Mesenchymal stem cell (in vitro differentiated cells and primary cell): ENCODE data around the gene PBX1.

ENCODE experiments used
- DNase-seq: peaks from one replicate; pipeline ENCODE4 v3.0.0-alpha.2; 2013
- H2AFZ ChIP-seq: one replicate; pipeline ENCODE4 v1.6.1; 2013; ENCODE audit warnings: low read depth, mild to moderate bottlenecking, control low read depth, inconsistent platforms, low read length, moderate library complexity
- H2AK5ac ChIP-seq: 2 replicates; pipeline ENCODE4 v1.6.1; 2013; ENCODE audit warnings: low read length, moderate library complexity, mild to moderate bottlenecking, inconsistent platforms; ENCODE audit not compliant: severe bottlenecking
- H2BK120ac ChIP-seq: one replicate; pipeline ENCODE4 v1.6.1; 2013; ENCODE audit warnings: low read depth, mild to moderate bottlenecking, inconsistent platforms, low read length, moderate library complexity
- H2BK12ac ChIP-seq, 2 experiments: one replicate each; pipeline ENCODE4 v1.6.1; 2013; ENCODE audit warnings: inconsistent platforms in 2 of 2, low read length in 2 of 2, mild to moderate bottlenecking in 2 of 2, moderate library complexity in 2 of 2, control low read depth in 1 of 2
- H2BK15ac ChIP-seq: one replicate; pipeline ENCODE4 v1.6.1; 2013; ENCODE audit warnings: mild to moderate bottlenecking, low read depth, inconsistent platforms; ENCODE audit not compliant: poor library complexity, severe bottlenecking
- H2BK5ac ChIP-seq: 2 replicates; pipeline ENCODE4 v1.6.1; 2013; ENCODE audit warnings: low read depth, mild to moderate bottlenecking, low read length, control low read depth, inconsistent platforms; ENCODE audit not compliant: poor library complexity, severe bottlenecking
- H3K14ac ChIP-seq, 2 experiments: one replicate each; pipeline ENCODE4 v1.6.1; 2013; ENCODE audit warnings: inconsistent platforms in 2 of 2, low read length in 2 of 2, control low read depth in 1 of 2, mild to moderate bottlenecking in 1 of 2, moderate library complexity in 1 of 2
- H3K18ac ChIP-seq, 2 experiments: one replicate each; pipeline ENCODE4 v1.6.1; 2013; ENCODE audit warnings: inconsistent platforms in 2 of 2, low read length in 2 of 2, control low read depth in 1 of 2, low read depth in 1 of 2, mild to moderate bottlenecking in 1 of 2
- H3K23ac ChIP-seq, 2 experiments: one replicate each; pipeline ENCODE4 v1.6.1; 2013; ENCODE audit warnings: inconsistent platforms in 2 of 2, low read length in 2 of 2, mild to moderate bottlenecking in 2 of 2, moderate library complexity in 2 of 2, control low read depth in 1 of 2
- H3K27ac ChIP-seq: 2 replicates; pipeline ENCODE4 v1.5.1; 2013; ENCODE audit warnings: mild to moderate bottlenecking, moderate library complexity, low read length, control low read depth, inconsistent platforms; ENCODE audit not compliant: poor library complexity, severe bottlenecking
- H3K27me3 ChIP-seq, 2 experiments: 2 replicates each; pipeline versions ENCODE4 v1.6.1 to v1.7.0; 2013; ENCODE audit warnings: low read length in 2 of 2, mild to moderate bottlenecking in 2 of 2, moderate library complexity in 2 of 2, control low read depth in 1 of 2, inconsistent platforms in 1 of 2; ENCODE audit not compliant: control insufficient read depth in 1 of 2, insufficient read depth in 1 of 2
- H3K36me3 ChIP-seq, 2 experiments: 2 replicates each; pipeline versions ENCODE4 v1.6.1 to v1.7.0; 2013; ENCODE audit warnings: low read length in 2 of 2, control low read depth in 1 of 2, inconsistent platforms in 1 of 2, low read depth in 1 of 2, mild to moderate bottlenecking in 1 of 2; ENCODE audit not compliant: insufficient read depth in 2 of 2, control insufficient read depth in 1 of 2
- H3K4ac ChIP-seq, 2 experiments: one replicate each; pipeline ENCODE4 v1.6.1; 2013; ENCODE audit warnings: inconsistent platforms in 2 of 2, low read length in 2 of 2, mild to moderate bottlenecking in 2 of 2, moderate library complexity in 2 of 2, control low read depth in 1 of 2, low read depth in 1 of 2
- H3K4me1 ChIP-seq: 2 replicates; pipeline ENCODE4 v1.6.1; 2013; ENCODE audit warnings: low read depth, low read length, control low read depth; ENCODE audit not compliant: control insufficient read depth, insufficient read depth
- H3K4me2 ChIP-seq: 2 replicates; pipeline ENCODE4 v1.6.1; 2013; ENCODE audit warnings: low read length, mild to moderate bottlenecking, inconsistent platforms; ENCODE audit not compliant: poor library complexity, severe bottlenecking
- H3K4me3 ChIP-seq, 2 experiments: 2 replicates each; pipeline versions ENCODE4 v1.5.1 to v1.7.0; 2013; ENCODE audit warnings: low read length in 2 of 2, mild to moderate bottlenecking in 2 of 2, control low read depth in 1 of 2, low read depth in 1 of 2; ENCODE audit not compliant: insufficient read depth in 1 of 2
- H3K79me1 ChIP-seq: replicated peaks from 2 replicates; pipeline ENCODE4 v1.6.1; 2013; ENCODE audit warnings: mild to moderate bottlenecking, control low read depth, low read length, inconsistent platforms; ENCODE audit not compliant: poor library complexity, severe bottlenecking
- H3K9ac ChIP-seq: 2 replicates; pipeline ENCODE4 v1.7.0; 2013; ENCODE audit warnings: mild to moderate bottlenecking, low read length, moderate library complexity
- H3K9me3 ChIP-seq: 2 replicates; pipeline ENCODE4 v1.7.0; 2013; ENCODE audit warnings: mild to moderate bottlenecking, low read length; ENCODE audit not compliant: control insufficient read depth
- H4K8ac ChIP-seq: one replicate; pipeline ENCODE4 v1.6.1; 2013; ENCODE audit warnings: inconsistent platforms, mild to moderate bottlenecking, low read length, moderate library complexity
- H4K91ac ChIP-seq: one replicate; pipeline ENCODE4 v1.6.1; 2013; ENCODE audit warnings: mild to moderate bottlenecking, low read length, inconsistent platforms
- WGBS: methylation state at CpG from one replicate; pipeline ENCODE4 v1.1.7; 2013; ENCODE audit warnings: mixed read lengths; 5-methylcytosine and 5-hydroxymethylcytosine counted together

The PBX1 gene

GRCh38 chr1:164702216-164702615, 143.2 kb downstream of the PBX1 start:
- H3K4me3 ChIP-seq, result no peak overlapping the region
- DNase-seq, result peak; percentile 52
- H4K91ac ChIP-seq, result no peak overlapping the region
- no peak overlapping the region for H3K27ac ChIP-seq
- H3K4me2 ChIP-seq, result no peak overlapping the region
- no peak overlapping the region for H2AFZ ChIP-seq
- H2AK5ac ChIP-seq, result no peak overlapping the region
- 100% methylated on average over 1 of the region's 1 CpG for WGBS
- H3K14ac ChIP-seq, result no peak overlapping the region
- H3K4me1 ChIP-seq, result no peaks in the 10 kb centered on the region
- peak overlapping the region in 1 of 2 experiments; percentile 29 for H3K18ac ChIP-seq
- H3K79me1 ChIP-seq, result peaks cover 2% of the 10 kb centered on the region
- H2BK12ac ChIP-seq, result no peak overlapping the region
- no peak overlapping the region for H4K8ac ChIP-seq
- H3K36me3 ChIP-seq, result no peaks in the 10 kb centered on the region
- no peaks in the 10 kb centered on the region for H3K9me3 ChIP-seq
- H2BK15ac ChIP-seq, result no peak overlapping the region
- H3K27me3 ChIP-seq, result no peaks in the 10 kb centered on the region
- no peak overlapping the region for H2BK5ac ChIP-seq
- H3K9ac ChIP-seq, result no peak overlapping the region
- H2BK120ac ChIP-seq, result no peak overlapping the region
- no peak overlapping the region for H3K23ac ChIP-seq
- no peak overlapping the region for H3K4ac ChIP-seq

- Histone ChIP-seq H3K4me1 (no peaks in the 10 kb centered on the region), H3K4me3 (no peak overlapping the region), H4K8ac (no peak overlapping the region), H3K4me2 (no peak overlapping the region), H2AK5ac (no peak overlapping the region), H2BK5ac (no peak overlapping the region), H4K91ac (no peak overlapping the region), H2BK12ac (no peak overlapping the region), H3K4ac (no peak overlapping the region), H3K27me3 (no peaks in the 10 kb centered on the region), H3K9me3 (no peaks in the 10 kb centered on the region), H3K14ac (no peak overlapping the region), H2AFZ (no peak overlapping the region), H2BK120ac (no peak overlapping the region), H3K27ac (no peak overlapping the region), H3K18ac (no peak overlapping the region), H3K9ac (no peak overlapping the region), H3K79me1 (peaks cover 2% of the 10 kb centered on the region), H2BK15ac (no peak overlapping the region), H3K36me3 (no peaks in the 10 kb centered on the region), H3K23ac (no peak overlapping the region)
- no peak for DNase-seq
- whole genome bisulfite sequencing, result no CpG with 5 or more reads among the region's 2 CpGs
These were observed 143.7 kb downstream of the PBX1 start for GRCh38 chr1:164702664-164703063.

GRCh38 chr1:164703463-164703862, 144.5 kb downstream of the PBX1 start:
- WGBS, result 94% methylated on average over 6 of the region's 7 CpGs
- H3K4ac ChIP-seq, result no peak overlapping the region
- H3K9ac ChIP-seq, result no peak overlapping the region
- peaks cover 3% of the 10 kb centered on the region for H3K4me1 ChIP-seq
- H2BK15ac ChIP-seq, result no peak overlapping the region
- H4K8ac ChIP-seq, result no peak overlapping the region
- H3K27me3 ChIP-seq, result no peaks in the 10 kb centered on the region
- H3K79me1 ChIP-seq, result peaks cover 4% of the 10 kb centered on the region
- H3K4me3 ChIP-seq, result no peak overlapping the region
- H4K91ac ChIP-seq, result no peak overlapping the region
- no peak overlapping the region for H3K27ac ChIP-seq
- no peak overlapping the region for H2AK5ac ChIP-seq
- H3K36me3 ChIP-seq, result no peaks in the 10 kb centered on the region
- no peak overlapping the region for H3K18ac ChIP-seq
- no peak for DNase-seq
- H2AFZ ChIP-seq, result no peak overlapping the region
- no peaks in the 10 kb centered on the region for H3K9me3 ChIP-seq
- no peak overlapping the region for H2BK120ac ChIP-seq
- H3K14ac ChIP-seq, result no peak overlapping the region
- H3K23ac ChIP-seq, result no peak overlapping the region
- peak overlapping the region in 1 of 2 experiments; percentile 18 for H2BK12ac ChIP-seq
- H2BK5ac ChIP-seq, result no peak overlapping the region
- H3K4me2 ChIP-seq, result no peak overlapping the region

GRCh38 chr1:164703960-164704411, 145.0 kb downstream of the PBX1 start:
- DNase-seq, result no peak
- no peaks in the 10 kb centered on the region for H3K9me3 ChIP-seq
- no peak overlapping the region for H3K9ac ChIP-seq
- no peak overlapping the region for H3K18ac ChIP-seq
- H2AFZ ChIP-seq, result no peak overlapping the region
- no peaks in the 10 kb centered on the region for H3K36me3 ChIP-seq
- H3K14ac ChIP-seq, result no peak overlapping the region
- H4K8ac ChIP-seq, result no peak overlapping the region
- no peak overlapping the region for H2BK5ac ChIP-seq
- H2BK120ac ChIP-seq, result no peak overlapping the region
- peaks cover 4% of the 10 kb centered on the region for H3K79me1 ChIP-seq
- no peaks in the 10 kb centered on the region for H3K27me3 ChIP-seq
- H3K4me3 ChIP-seq, result no peak overlapping the region
- H3K23ac ChIP-seq, result no peak overlapping the region
- H3K4me2 ChIP-seq, result no peak overlapping the region
- peaks cover 3% of the 10 kb centered on the region for H3K4me1 ChIP-seq
- H3K4ac ChIP-seq, result no peak overlapping the region
- no peak overlapping the region for H3K27ac ChIP-seq
- no peak overlapping the region for H4K91ac ChIP-seq
- WGBS, result no CpG with 5 or more reads among the region's 1 CpG
- H2AK5ac ChIP-seq, result no peak overlapping the region
- H2BK15ac ChIP-seq, result no peak overlapping the region
- no peak overlapping the region for H2BK12ac ChIP-seq
